Neural cell (in vitro differentiated cells): ENCODE results near the gene EPS15. TPM values are rescaled to one million over a fixed set of nuclear protein-coding genes. Genes with fewer than 3 reads are reported as not detected.

Experiments
- H2AFZ ChIP-seq: fragments of 200-600, 300-800 bp; sonication (generic), shearing (Covaris generic); 2 replicates; pipeline ENCODE4 v1.6.0; 2014; ENCODE audit warnings: low read depth, mild to moderate bottlenecking, antibody characterized with exemption, low read length, moderate library complexity
- H3F3A ChIP-seq: fragments of 200-600 bp; shearing (Covaris generic); 2 replicates; pipeline ENCODE4 v1.6.1; 2016; ENCODE audit warnings: mild to moderate bottlenecking, moderate library complexity, mixed read lengths, antibody characterized with exemption, low read length; ENCODE audit not compliant: insufficient read depth, poor library complexity, severe bottlenecking
- H3K27ac ChIP-seq: fragments of 200-600, 300-800 bp; sonication (generic), shearing (Covaris generic); 2 replicates; pipeline ENCODE4 v1.5.1; 2014; ENCODE audit warnings: mild to moderate bottlenecking, low read length, moderate library complexity
- H3K27me3 ChIP-seq: fragments of 300-800, 200-600 bp; sonication (generic), shearing (Covaris generic); 2 replicates; pipeline ENCODE4 v1.6.0; 2014; ENCODE audit warnings: mild to moderate bottlenecking, low read depth, low read length, moderate library complexity; ENCODE audit not compliant: insufficient read depth
- H3K36me3 ChIP-seq: fragments of 300-800, 200-600 bp; sonication (generic), shearing (Covaris generic); 2 replicates; pipeline ENCODE4 v1.5.1; 2014; ENCODE audit warnings: mild to moderate bottlenecking, antibody characterized with exemption, low read length, moderate library complexity; ENCODE audit not compliant: insufficient read depth
- H3K4me2 ChIP-seq: fragments of 300-800, 200-600 bp; sonication (generic), shearing (Covaris generic); 2 replicates; pipeline ENCODE4 v1.6.0; 2014; ENCODE audit warnings: mild to moderate bottlenecking, low read length
- H3K4me3 ChIP-seq: fragments of 300-800, 200-600 bp; sonication (generic), shearing (Covaris generic); 2 replicates; pipeline ENCODE4 v1.5.1; 2014; ENCODE audit warnings: mild to moderate bottlenecking, low read length, moderate library complexity
- H3K79me2 ChIP-seq: fragments of 200-600 bp; shearing (Covaris generic); replicated peaks from 2 replicates; pipeline ENCODE4 v1.6.0; 2014; ENCODE audit warnings: mild to moderate bottlenecking, low read length, moderate library complexity; ENCODE audit not compliant: insufficient read depth
- H3K9ac ChIP-seq: fragments of 300-800, 200-600 bp; sonication (generic), shearing (Covaris generic); 2 replicates; pipeline ENCODE4 v1.6.1; 2016; ENCODE audit warnings: mild to moderate bottlenecking, low read length, mixed read lengths
- H3K9me2 ChIP-seq: fragments of 200-600 bp; shearing (Covaris generic); 2 replicates; pipeline ENCODE4 v1.6.1; 2016; ENCODE audit warnings: mild to moderate bottlenecking, low read length, mixed read lengths; ENCODE audit not compliant: insufficient read depth
- H3K9me3 ChIP-seq: fragments of 200-600, 300-800 bp; sonication (generic), shearing (Covaris generic); 2 replicates; pipeline ENCODE4 v1.6.1; 2016; ENCODE audit warnings: mild to moderate bottlenecking, mixed run types, low read length, moderate library complexity, mixed read lengths
- H4K20me1 ChIP-seq: fragments of 200-600 bp; shearing (Covaris generic); 2 replicates; pipeline ENCODE4 v1.6.1; 2016; ENCODE audit warnings: mild to moderate bottlenecking, mixed run types; ENCODE audit not compliant: insufficient read depth
- CTCF ChIP-seq: fragments of 450-650 bp; IDR thresholded peaks from 2 replicates; pipeline ENCODE4 v1.5.1; 2014; ENCODE audit warnings: antibody characterized with exemption, mild to moderate bottlenecking, moderate library complexity; ENCODE audit not compliant: poor library complexity, severe bottlenecking
- EP300 ChIP-seq: fragments of 450-650 bp; conservative IDR thresholded peaks from 2 replicates; pipeline ENCODE4 v1.6.1; 2014; ENCODE audit warnings: antibody characterized with exemption, mild to moderate bottlenecking, moderate library complexity; ENCODE audit not compliant: poor library complexity, severe bottlenecking
- EZH2 ChIP-seq: fragments of 200-600, 300-800 bp; shearing (Covaris generic), sonication (generic); IDR thresholded peaks from 2 replicates; pipeline ENCODE4 v1.6.1; 2014; ENCODE audit warnings: antibody characterized with exemption, low read length, borderline replicate concordance, mild to moderate bottlenecking; ENCODE audit not compliant: insufficient read depth, poor library complexity, severe bottlenecking
- MXI1 ChIP-seq: fragments of 450-650 bp; conservative IDR thresholded peaks from 2 replicates; pipeline ENCODE4 v1.6.1; 2014; ENCODE audit warnings: antibody characterized with exemption, mild to moderate bottlenecking; ENCODE audit not compliant: poor library complexity, severe bottlenecking
- POLR2AphosphoS5 ChIP-seq: IDR thresholded peaks from 2 replicates; pipeline ENCODE4 v1.6.1; 2012
- RAD21 ChIP-seq: fragments of 450-650 bp; conservative IDR thresholded peaks from 2 replicates; pipeline ENCODE4 v1.6.1; 2014; ENCODE audit warnings: antibody characterized with exemption, mild to moderate bottlenecking, moderate library complexity
- REST ChIP-seq: IDR thresholded peaks from 2 replicates; pipeline ENCODE4 v1.6.1; 2012; ENCODE audit warnings: borderline replicate concordance
- SMC3 ChIP-seq: fragments of 450-650 bp; conservative IDR thresholded peaks from 2 replicates; pipeline ENCODE4 v1.6.1; 2014; ENCODE audit warnings: antibody characterized with exemption, mild to moderate bottlenecking, moderate library complexity; ENCODE audit not compliant: poor library complexity
- TAF1 ChIP-seq: IDR thresholded peaks from 2 replicates; pipeline ENCODE4 v1.6.1; 2012; ENCODE audit warnings: low read depth
- polyA plus RNA-seq: library from polyadenylated mRNA; depleted of rRNA; stranded (reverse); fragments of >200 nt; gene quantifications from 2 replicates; pipeline ENCODE4 v1.2.3, GENCODE V29; 2014

The EPS15 gene
- polyA plus RNA-seq, 1 donor from 2014 or later, result 101 TPM

GRCh38 chr1:51433269-51433971 lies 85.6 kb downstream of the EPS15 start:
- no peak overlapping the region for H3K27ac ChIP-seq

GRCh38 chr1:51432146-51432545 lies 86.9 kb downstream of the EPS15 start:
- no peak for TF ChIP-seq SMC3
- TF ChIP-seq RAD21, result no peak
- TF ChIP-seq MXI1, result no peak
- Histone ChIP-seq H3K27ac (no peak overlapping the region), H3F3A (no peaks in the 10 kb centered on the region)

More at GRCh38 chr1:51433269-51433971, 85.6 kb downstream of the EPS15 start:
- Histone ChIP-seq H3K4me3 (no peak overlapping the region), H3K36me3 (no peaks in the 10 kb centered on the region), H2AFZ (no peak overlapping the region), H4K20me1 (no peaks in the 10 kb centered on the region), H3K79me2 (no peaks in the 10 kb centered on the region), H3K9ac (no peak overlapping the region), H3K4me2 (no peak overlapping the region), H3F3A (no peaks in the 10 kb centered on the region), H3K9me2 (no peaks in the 10 kb centered on the region), H3K27me3 (no peaks in the 10 kb centered on the region), H3K9me3 (no peaks in the 10 kb centered on the region)
- TF ChIP-seq MXI1 (no peak), EP300 (no peak), TAF1 (no peak), EZH2 (no peak)

GRCh38 chr1:51427438-51427837 lies 91.6 kb downstream of the EPS15 start:
- H3K27me3 ChIP-seq, result no peaks in the 10 kb centered on the region
- H3K4me3 ChIP-seq, result no peak overlapping the region
- H3K79me2 ChIP-seq, result no peaks in the 10 kb centered on the region
- no peaks in the 10 kb centered on the region for H4K20me1 ChIP-seq
- no peaks in the 10 kb centered on the region for H3K9me2 ChIP-seq
- no peak overlapping the region for H2AFZ ChIP-seq
- H3F3A ChIP-seq, result no peaks in the 10 kb centered on the region
- no peak for TF ChIP-seq POLR2AphosphoS5
- no peak for TF ChIP-seq CTCF
- no peak for TF ChIP-seq REST
- TF ChIP-seq EZH2, result no peak
- TF ChIP-seq EP300, result no peak
- TF ChIP-seq SMC3, result no peak
- no peak for TF ChIP-seq RAD21
- TF ChIP-seq MXI1, result no peak
- TF ChIP-seq TAF1, result no peak
- no peak overlapping the region for H3K9ac ChIP-seq
- no peak overlapping the region for H3K27ac ChIP-seq
- H3K9me3 ChIP-seq, result no peaks in the 10 kb centered on the region
- no peak overlapping the region for H3K4me2 ChIP-seq
- no peaks in the 10 kb centered on the region for H3K36me3 ChIP-seq

More at GRCh38 chr1:51432146-51432545, 86.9 kb downstream of the EPS15 start:
- no peak overlapping the region for H2AFZ ChIP-seq
- no peak overlapping the region for H3K9ac ChIP-seq
- H3K79me2 ChIP-seq, result no peaks in the 10 kb centered on the region
- no peak overlapping the region for H3K4me3 ChIP-seq
- H3K9me2 ChIP-seq, result no peaks in the 10 kb centered on the region
- H3K27me3 ChIP-seq, result no peaks in the 10 kb centered on the region
- H3K4me2 ChIP-seq, result no peak overlapping the region
- no peaks in the 10 kb centered on the region for H3K36me3 ChIP-seq
- no peaks in the 10 kb centered on the region for H3K9me3 ChIP-seq
- no peaks in the 10 kb centered on the region for H4K20me1 ChIP-seq
